ENCODE measurements around the gene CCL11.
A peak's percentile ranks its signal among the peaks of the same experiment; 100 is the strongest.

Gene CCL11

DNA sequence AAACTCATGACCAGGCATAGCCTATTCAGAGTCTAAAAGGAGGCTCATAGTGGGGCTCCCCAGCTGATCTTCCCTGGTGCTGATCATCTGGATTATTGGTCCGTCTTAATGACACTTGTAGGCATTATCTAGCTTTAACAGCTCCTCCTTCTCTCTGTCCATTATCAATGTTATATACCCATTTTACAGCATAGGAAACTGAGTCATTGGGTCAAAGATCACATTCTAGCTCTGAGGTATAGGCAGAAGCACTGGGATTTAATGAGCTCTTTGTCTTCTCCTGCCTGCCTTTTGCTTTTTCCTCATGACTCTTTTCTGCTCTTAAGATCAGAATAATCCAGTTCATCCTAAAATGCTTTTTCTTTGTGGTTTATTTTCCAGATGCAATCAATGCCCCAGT lies 29.7 kb upstream of the CCL11 start:
- no peak for DNase-seq (ENCODE audit: extremely low read depth, low read depth)
- peak overlapping the region; percentile 66 for H3K4me3 ChIP-seq (replicated peaks; ENCODE audit: low read depth, low read length)

DNA sequence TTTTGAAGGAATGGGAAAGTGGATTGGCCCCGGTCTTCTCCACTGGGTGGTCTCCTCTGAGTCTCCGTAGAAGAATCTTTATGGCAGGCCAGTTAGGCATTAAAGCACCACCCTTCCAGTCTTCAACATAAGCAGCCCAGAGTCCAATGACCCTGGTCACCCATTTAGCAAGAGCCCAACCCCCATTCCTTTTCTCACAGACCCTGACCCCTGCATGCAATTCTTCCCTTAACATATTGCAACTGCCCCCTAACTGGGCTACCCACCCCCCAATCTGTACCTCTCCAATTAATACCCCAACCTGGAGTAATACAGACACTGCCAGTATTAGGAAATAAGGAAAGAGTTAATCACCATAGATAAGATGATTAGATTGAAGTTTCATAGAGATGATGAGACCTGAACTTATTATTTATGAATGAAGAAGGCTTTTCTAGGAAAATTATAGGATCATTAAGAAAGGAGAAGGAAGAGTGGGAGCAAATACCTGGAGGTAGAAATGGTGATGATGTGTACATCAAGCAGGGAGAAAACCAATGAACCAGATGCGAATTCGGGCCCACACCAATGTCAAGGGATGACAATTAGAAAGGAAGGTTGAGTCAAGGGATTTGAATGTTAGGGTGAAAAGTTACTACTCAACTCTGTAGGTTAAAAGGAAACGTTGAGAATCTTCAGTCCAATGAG lies 28.1 kb upstream of the CCL11 start:
- no peak for TF ChIP-seq CTCF (IDR thresholded peaks at IDR 0.05; ENCODE audit: low read depth, low read length, missing control alignments)
- no peak for DNase-seq (ENCODE audit: extremely low read depth, low read depth)
- H3K4me3 ChIP-seq (replicated peaks; ENCODE audit: low read depth, low read length), result no peak overlapping the region

More for the DNA sequence above, 29.7 kb upstream of the CCL11 start:
- no peak for TF ChIP-seq CTCF (IDR thresholded peaks at IDR 0.05; ENCODE audit: low read depth, low read length, missing control alignments)

GRCh38 chr17:34257986-34258326 lies 27.6 kb upstream of the CCL11 start:
- TF ChIP-seq CTCF (IDR thresholded peaks at IDR 0.05; ENCODE audit: low read depth, low read length, missing control alignments), result no peak
- H3K4me3 ChIP-seq (replicated peaks; ENCODE audit: low read depth, low read length), result no peak overlapping the region
- no peak for DNase-seq (ENCODE audit: extremely low read depth, low read depth)

DNA sequence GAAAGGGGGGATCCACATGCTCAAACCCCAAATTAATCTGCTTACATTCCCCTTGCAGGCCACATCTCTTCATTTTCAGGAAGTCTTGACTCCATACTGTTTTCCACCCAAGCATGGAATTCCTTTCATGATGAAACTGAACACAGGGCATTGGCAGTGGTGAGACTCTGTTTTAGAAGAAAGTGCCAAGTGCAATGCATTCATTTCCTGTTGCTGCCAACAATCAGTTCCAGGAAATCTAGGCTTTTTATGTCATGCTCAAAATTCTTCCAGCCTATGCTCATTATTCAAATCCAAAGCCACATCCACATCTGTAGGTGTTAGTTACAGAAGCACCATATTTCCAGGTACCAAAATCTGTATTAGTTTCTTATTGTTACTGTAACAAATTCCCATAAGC lies 26.4 kb upstream of the CCL11 start:
- no peak for TF ChIP-seq CTCF (IDR thresholded peaks at IDR 0.05; ENCODE audit: low read depth, low read length, missing control alignments)
- no peak for DNase-seq (ENCODE audit: extremely low read depth, low read depth)

GRCh38 chr17:34260861-34261260 lies 24.7 kb upstream of the CCL11 start:
- no peak overlapping the region for H3K4me3 ChIP-seq (replicated peaks; ENCODE audit: low read depth, low read length)
- DNase-seq (ENCODE audit: extremely low read depth, low read depth), result no peak
- TF ChIP-seq CTCF (IDR thresholded peaks at IDR 0.05; ENCODE audit: low read depth, low read length, missing control alignments), result no peak

More for the DNA sequence above, 26.4 kb upstream of the CCL11 start:
- H3K4me3 ChIP-seq (replicated peaks; ENCODE audit: low read depth, low read length), result no peak overlapping the region

- TF ChIP-seq CTCF (IDR thresholded peaks at IDR 0.05; ENCODE audit: low read depth, low read length, missing control alignments), result no peak
- H3K4me3 ChIP-seq (replicated peaks; ENCODE audit: low read depth, low read length), result no peak overlapping the region
- DNase-seq (ENCODE audit: extremely low read depth, low read depth), result no peak
These were observed 23.8 kb upstream of the CCL11 start for GRCh38 chr17:34261568-34262337.
